HG03097 (cell line): ENCODE results near the gene RGPD4.
"Not testable (repeated sequence)": the region's sequence is repeated elsewhere in the genome, so short reads cannot be mapped to it uniquely, and the experiment has no call there.

Experiments used
- ATAC-seq: cut with Tn5 transposase; IDR thresholded peaks from one replicate; pipeline ENCODE4 v1.9.1; 2021; ENCODE audit not compliant: unreplicated experiment, low FRiP score

RGPD4 gene

DNA sequence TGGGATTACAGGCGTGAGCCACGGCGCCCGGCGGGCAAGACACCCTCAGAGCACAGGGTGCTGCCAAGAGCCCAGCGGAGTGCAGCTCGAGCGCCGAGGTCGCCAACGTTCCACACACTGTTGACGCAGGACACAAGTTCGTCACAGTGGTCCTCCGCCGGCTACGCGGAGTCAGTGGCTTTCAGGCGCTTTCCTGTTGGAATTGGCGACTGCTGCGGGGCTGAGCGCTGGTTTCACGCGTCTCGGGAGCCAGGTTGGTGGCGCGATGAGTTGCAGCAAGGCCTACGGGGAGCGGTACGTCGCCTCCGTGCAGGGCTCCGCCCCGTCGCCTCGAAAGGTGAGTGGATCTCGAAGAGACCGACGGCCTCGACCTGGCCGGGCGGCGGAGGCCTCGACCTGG is at the start of gene RGPD4:
Gene RGPD4, plus strand, starts transcription at position 144 of the 400 bp plus-strand sequence. Its CDS starts 122 bp downstream, at position 266.
- not testable (repeated sequence) for ATAC-seq

DNA sequence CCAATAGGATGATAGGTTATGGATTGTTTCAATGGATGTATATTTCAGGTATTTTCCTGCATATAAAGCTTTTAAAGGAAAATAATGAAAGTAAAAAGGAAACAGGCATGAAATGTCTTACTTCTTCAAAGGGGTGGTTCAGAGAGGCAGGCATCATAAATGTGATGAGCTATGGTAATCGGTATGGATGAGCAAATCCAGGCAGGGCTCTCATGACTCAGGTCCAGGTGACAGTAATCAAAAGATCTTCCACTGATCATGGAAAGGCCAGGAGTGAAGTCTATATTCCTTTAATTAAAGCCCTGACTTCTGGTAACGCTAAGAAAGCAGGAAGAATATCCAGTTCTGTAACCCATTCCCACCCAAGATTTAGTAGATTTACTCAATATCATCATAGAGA is 48.7 kb upstream of the RGPD4 start:
- ATAC-seq: no peak

DNA sequence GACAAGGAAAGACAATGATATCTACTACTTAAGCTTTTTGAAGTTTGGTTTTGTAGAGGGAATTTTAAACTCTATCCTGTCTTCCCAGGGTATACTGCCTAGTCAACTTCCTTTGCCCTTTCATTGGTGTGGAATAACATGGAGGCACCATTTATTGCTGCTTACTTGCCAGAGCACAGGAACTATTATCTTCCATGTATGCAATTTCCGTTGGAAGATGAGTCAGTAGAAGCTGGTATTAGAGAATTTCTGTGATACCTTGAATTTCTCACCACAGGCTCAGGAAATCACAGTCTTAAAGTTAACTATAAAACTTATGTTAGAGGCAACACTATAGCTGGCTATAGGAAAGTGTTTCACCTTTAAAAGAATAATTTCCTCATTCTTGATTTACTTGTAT is 40.9 kb upstream of the RGPD4 start:
- ATAC-seq: no peak

DNA sequence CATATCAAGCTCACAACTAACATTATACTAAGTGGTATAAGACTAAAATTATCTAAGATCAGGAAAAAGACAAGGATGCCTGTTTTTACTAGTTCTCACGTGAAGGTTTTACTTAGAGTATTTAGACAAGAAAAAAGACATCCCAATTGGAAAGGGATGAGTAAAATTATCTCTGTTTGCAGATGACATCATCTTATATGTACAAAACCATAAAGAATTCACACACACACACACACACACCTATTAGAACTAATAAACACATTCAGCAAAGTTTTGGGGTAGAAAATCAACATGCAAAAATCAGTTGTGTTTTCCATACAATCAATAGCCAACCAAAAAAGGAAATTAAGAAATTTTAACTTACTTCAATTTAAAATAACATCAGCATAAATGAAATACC is 35.9 kb upstream of the RGPD4 start:
- no peak for ATAC-seq

DNA sequence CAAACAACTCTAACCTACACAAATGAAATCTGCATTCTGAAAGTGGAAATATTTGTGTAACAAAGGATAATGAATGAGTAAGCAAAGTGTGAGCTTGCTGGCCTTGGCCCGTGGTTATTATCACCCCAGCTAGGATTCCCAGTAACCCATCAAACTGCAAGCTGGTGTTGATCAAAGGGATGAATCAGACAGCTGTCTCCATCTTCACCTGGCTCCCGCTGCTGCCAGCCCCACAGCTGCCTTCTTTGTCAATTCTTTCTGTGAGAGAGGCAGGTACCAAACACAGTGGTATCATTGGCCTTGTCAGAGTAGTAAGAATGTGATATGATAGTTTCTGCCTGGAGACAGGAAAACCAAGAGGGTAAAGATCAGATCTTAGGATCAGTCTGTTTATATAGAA is 25.2 kb upstream of the RGPD4 start:
- no peak for ATAC-seq

DNA sequence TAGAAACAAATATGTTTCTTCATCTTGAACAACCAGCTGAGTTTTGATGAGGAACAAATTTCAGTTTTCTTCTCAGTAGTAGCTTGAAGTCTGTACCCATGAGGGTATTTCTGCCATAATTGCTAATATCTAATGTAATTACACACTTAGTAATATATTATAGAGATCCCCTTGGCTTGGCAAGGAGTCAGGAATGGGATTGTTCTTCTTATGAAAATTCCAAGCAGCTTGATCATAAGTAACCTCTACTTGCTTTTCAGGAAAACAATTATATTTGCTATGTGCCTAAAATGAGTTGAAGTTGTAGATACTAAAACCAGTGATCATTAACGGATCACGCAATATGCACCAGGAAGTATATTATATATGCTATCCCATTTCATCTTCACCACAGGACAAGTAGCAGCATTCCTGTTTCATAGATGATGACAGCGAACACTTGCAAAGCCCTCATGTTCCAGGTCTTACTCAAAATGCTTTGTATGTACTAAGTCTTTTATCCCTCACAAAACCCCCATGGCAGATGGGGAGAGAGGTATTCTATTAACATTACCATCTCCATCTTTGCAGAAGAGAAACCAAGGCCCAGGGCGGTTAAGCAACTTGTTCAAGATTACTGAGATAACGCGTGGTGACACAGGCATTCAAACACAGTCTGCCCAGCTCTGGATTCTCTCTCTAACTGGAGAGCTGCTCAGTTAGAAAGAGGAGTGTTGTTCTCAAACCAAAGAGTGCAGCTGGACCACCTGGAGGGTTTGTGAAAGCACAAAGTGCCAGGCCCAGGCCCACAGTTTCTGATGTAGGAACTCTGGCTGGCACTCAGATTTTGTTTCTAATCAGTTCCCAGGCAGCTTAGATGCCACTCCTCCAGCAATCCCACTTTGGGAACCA is 21.8 kb upstream of the RGPD4 start:
- ATAC-seq: no peak

DNA sequence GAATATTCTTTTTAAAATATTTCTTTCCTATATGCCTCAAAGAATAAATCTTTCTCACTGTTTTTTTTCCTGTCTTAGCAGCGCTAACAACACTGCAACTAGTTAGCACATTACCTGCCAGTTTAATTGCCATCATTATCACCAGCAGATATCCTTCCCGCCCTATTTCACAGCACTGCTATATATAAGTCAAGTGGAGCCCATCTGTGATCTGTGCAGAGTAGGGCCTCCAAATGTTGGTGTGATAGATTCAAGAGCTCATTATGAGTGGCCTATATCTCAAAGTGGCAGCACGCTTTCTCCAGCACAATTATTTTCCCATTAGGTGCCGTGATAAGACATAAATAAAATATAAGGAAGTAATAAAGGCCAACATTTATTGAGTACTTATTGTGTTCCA is 19.8 kb upstream of the RGPD4 start:
- ATAC-seq: no peak

DNA sequence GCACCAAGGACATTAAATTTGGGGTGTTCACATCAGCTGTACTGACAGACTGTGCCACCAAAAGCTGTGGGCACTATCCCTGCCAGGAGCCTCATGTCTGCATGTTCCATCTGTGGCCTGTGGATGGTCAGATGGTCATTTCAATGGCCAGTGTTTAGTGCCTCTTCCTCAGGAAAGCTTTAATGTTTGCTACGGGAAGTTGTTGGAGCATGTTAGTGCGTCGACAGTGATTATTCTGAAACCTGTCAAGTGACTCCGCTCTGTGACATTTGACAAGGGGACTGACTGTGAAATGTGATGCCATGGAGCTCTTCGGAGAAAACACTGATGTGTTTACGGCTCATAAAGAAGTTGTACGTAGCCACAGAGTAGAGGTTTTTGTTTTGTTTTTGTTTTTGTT is 18.7 kb upstream of the RGPD4 start:
- ATAC-seq: no peak

DNA sequence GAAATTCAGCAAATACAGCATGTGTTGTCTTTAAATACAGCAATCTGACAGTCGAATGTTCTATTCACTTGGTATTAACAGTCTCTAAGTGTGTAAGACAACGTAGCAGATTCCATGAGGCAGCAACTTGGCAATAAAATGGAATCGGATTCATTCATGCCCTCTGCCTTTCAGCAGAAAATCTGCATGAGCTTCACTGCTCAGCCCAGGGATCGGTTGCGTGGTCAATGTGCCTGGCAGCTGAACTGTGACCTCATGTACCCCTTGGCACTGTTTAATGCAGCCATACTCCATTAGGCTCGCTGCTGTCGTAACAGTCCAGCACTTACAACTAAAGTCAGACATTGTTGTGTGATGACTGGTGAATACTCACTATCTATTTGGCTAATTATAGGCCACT is 17.7 kb upstream of the RGPD4 start:
- ATAC-seq: no peak

DNA sequence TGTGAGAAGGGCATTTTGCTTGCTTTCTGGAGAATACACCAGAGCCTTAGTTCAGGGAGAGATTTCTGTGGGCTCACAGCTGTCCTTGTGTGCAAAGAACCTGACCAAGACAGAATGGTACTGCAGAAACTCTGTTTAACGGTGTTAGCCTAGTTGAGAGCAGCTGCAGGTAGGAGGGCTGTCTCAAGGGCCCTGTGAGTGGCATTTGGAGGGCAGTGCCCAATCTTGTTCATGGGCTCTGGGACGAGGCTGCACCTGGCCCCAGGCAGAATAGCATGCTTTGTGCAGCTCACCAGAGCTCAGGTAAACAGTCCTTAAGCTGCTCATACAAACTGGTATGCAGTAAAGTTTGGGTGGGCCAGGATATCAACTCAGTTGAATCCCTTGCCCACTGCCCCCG is 16.9 kb upstream of the RGPD4 start:
- ATAC-seq: no peak

DNA sequence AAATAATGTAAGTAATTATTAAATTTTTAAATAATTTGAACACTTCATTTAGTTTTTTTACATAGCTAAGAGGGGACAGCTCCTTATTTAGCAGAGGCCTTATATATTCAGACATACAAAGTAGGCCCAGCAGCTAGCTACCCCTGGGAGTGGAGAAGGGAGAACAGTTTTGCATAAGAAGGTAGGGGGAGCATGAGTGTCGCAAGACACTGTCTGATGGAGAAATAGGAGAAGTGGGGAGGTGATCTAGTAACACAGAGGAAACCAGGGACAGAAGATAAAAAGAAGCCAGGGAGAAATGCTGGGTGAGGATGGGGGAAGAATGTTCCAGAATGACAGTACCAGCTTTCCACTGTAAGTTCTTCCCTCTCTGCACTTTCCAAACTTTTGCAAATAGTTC is 16.0 kb upstream of the RGPD4 start:
- no peak for ATAC-seq

DNA sequence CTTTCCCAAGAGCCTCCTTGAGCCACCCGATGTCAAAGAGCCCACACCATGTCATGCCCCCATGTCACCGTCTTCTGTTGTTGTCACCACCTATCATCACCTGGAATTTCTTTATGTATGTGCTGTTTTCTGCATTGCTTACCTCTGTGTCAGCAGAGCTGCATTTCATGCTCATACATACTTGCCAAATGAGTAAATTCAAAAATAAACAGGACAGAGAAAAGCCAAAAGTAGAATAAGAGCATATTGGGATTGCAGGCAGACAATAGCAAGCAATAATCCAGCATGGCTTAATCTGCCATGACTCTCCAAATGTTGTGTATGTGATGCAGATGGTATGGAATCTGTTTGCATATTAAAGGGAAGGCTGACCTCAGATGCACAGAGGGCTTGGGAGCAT is 15.3 kb upstream of the RGPD4 start:
- no peak for ATAC-seq

DNA sequence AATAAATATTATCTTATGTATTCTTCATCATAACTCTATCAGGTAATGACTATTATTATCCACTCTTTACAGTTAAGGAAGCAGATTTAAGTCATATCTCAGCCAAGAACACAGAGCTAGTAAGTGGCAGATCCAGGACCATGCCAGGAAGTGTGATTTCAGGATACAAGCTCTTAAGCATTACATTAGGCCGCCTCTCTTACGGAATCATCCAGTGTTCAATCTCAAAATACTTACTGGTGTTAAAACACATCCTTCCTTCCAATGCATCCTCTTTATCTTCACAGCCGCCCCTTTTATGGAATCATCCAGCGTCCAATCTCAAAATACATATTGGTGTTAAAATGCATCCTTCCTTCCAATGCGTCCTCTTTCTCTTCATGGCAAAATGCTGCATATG is 14.7 kb upstream of the RGPD4 start:
- no peak for ATAC-seq

DNA sequence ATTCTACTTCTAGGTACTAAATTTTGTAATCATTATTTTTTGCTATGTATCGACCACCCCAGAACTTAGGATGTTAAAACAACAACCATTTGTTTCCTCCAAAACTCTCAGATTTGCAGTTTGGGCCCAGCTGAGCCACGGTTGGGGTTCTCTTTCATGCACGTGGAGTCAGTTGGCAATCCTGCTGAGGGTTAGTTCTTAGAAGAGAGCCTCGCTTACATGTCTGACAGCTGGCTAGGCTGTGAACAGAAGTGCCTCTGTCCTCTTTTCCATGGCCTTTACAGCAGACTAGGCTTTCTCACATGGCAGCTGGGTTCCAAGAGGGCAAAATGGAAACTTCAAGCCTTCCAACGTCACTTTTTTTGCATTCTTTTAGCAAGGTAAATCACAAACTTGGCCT is 9.3 kb upstream of the RGPD4 start:
- ATAC-seq: no peak

DNA sequence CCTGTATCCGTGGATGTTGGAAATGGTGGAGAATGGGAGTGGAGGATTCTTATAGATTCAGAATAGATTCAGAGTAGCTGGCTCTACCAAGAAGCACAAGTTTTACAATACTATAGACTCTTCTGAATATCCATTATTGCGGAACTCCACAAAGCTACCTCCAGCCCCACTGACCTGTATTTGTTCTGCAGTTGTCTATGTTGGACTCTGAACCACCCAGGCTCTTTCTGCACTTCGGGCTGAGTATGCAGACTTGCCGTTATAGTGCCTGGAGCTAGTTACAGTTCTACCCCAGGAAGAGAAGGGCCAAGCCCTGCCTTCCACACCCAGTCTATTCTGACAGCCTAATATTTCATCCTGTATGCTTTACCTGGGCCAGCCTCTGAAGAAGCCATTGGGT is 4.4 kb upstream of the RGPD4 start:
- ATAC-seq: no peak

DNA sequence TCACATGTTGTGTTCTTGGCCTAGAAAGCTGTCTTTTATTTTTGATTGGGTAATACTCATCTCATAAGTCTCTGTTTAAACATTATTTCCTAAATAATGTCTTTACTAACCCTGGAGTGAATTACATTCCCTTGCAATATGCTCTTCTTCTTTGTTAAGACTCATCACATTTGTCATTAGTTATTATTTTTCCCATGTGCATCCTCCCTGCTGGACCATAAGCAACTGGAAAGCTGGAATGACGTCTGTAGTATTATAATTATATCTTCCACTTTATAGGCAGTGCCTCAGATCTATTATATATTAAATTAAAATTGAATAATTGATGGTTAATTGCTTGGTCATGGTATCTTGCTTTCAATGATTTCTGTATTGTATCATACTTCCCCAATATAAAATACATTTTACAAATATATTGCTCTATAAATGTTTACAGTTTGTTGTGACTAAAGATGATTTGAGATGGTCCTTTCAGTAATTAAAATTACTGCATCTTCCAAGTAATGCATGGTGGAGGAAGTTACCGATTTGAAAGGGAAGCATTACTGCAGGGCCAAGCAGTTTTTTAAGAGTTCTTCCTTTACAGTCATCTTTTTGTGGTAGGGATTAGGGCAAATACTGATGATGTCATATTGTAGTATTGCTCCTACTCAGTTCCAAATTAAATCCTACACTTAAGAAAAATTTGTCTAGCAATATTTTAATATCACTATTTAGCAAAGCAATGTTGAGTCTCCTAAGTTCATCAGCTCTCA is 2.1 kb upstream of the RGPD4 start:
- no peak for ATAC-seq

DNA sequence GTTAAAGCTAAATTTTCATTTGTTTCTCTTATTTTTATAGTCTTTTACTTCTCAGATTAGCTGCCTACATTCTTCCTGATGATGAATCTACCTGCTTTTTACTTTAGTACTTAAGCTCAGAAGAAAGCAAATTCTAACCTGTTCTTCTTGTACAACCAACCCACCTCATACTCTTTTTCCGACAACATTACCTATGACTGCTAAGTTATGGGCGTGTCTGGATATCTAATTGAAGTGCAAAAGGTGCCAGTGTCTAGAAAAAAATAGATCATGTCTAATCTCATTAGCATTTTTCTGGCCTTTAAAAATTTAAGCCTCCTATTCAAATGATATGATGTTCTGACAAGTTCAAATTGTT is 1.5 kb upstream of the RGPD4 start:
- no peak for ATAC-seq

DNA sequence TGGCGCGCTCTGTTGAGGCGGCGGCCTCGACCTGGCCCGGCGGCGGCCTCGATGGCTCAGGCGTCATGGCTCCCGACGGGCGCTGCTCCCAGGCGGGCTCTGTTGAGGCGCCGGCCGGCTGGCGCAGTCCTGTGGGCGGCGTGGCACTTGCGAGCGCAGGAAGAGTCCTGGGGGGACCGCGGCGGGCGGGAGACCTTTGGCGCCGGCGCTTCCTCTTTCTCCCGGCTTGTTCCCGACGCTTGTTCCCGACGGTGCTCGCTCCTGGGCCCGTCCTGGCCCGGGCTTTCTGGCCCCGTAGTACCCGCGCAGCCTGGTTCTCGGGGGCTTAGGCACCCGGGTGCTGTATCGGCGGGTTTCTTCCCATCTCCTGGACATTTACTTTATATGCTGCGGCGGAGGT is 2.8 kb downstream of the RGPD4 start:
- not testable (repeated sequence) for ATAC-seq

DNA sequence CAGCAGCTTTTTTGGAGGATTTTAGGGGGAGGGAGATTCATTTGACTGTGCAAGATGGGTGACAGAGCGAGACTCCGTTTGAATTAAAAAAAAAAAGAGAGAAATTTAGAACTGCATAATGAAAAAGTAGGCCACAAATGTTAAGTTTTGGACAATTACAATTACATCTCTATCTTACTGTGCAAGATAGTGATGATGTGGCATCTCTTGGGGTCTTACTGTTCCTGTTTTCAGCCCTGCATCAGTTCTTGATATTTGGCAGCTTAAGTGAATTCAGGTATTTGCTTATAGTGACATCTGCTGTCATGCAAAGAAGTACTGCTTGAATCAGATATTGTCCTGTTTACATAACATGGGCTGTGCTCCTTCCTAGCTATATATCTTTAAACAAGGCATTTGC is 6.5 kb downstream of the RGPD4 start:
- ATAC-seq: not testable (repeated sequence)

DNA sequence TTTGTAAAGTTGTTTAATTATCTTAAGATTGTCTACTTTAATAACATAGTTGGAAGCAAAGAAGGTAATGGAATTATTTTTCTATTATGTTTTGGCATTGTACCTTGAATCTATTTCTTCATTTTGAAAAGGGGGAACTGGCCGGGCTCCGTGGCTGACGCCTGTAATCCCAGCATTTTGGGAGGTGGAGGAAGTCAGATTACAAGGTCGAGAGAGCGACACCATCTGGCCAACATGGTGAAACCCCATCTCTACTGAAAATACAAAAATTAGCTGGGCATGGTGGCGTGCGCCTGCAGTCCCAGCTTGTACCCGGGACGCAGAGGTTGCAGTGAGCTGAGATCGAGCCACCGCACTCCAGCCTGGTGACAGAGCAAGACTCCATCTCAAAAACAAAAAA is 6.9 kb downstream of the RGPD4 start:
- not testable (repeated sequence) for ATAC-seq

DNA sequence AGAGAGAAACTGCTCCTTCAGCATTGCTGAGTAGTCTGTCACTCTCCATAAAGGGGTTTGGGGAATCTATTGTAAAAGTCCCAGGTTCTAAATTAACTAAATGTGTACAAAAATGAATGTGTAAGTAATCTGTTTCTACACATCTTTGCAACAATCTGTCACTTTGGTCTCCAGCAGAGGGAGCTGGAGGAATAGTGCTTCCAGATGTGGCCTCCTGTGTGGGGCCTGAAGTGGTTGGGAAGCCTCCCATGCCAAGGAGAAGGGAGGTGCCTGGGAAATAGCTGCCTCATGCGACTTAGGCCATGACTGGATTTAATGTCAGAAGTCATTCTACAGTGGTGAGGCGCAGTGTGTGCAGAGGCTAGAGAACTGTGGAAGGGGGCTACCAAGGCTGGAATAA is 89.4 kb downstream of the RGPD4 start:
- ATAC-seq: not testable (repeated sequence)
